ENCODE results near the gene PPP1R3G. TPM values are rescaled to one million over a fixed set of nuclear protein-coding genes. Genes with fewer than 3 reads are reported as not detected.

The PPP1R3G gene
- total RNA-seq, 1 donor from 2014 or later: 0.02 TPM

Other genes with a start within 250 kb of the PPP1R3G start
- gene RPP40, start 81.3 kb upstream of the PPP1R3G start, total RNA-seq: 6.9 and 9.2 TPM in 2 replicates
- gene LYRM4, start 175.6 kb downstream of the PPP1R3G start, total RNA-seq: 30.3 and 30.4 TPM in 2 replicates
- gene FARS2, start 176.2 kb downstream of the PPP1R3G start, total RNA-seq: 19.5 and 20.3 TPM in 2 replicates